Skeletal muscle cell (primary cell): Measurements from ENCODE around the gene TSPAN5.

ENCODE experiments used
- DNase-seq: peaks from one replicate; pipeline ENCODE4 v3.0.0-alpha.2; 2010; ENCODE audit warnings: low read depth
- H3K4me3 ChIP-seq: 2 replicates; pipeline ENCODE4 v1.5.1; 2011; ENCODE audit warnings: low read depth, mild to moderate bottlenecking, control low read depth, low read length, moderate library complexity

The TSPAN5 gene

GRCh38 chr4:98447648-98448047 is 210.8 kb downstream of the TSPAN5 start:
- DNase-seq: no peak
- H3K4me3 ChIP-seq: no peak overlapping the region

- DNase-seq: peak; percentile 77
Measured at GRCh38 chr4:98446499-98447375, 211.7 kb downstream of the TSPAN5 start.

GRCh38 chr4:98444371-98444770 is 214.0 kb downstream of the TSPAN5 start:
- H3K4me3 ChIP-seq: no peak overlapping the region
- DNase-seq: no peak

More at GRCh38 chr4:98446499-98447375, 211.7 kb downstream of the TSPAN5 start:
- H3K4me3 ChIP-seq: no peak overlapping the region

- H3K4me3 ChIP-seq: no peak overlapping the region
- DNase-seq: no peak
Measured at GRCh38 chr4:98434816-98435215, 223.6 kb downstream of the TSPAN5 start.

GRCh38 chr4:98433691-98434090 is 224.7 kb downstream of the TSPAN5 start:
- DNase-seq: no peak
- H3K4me3 ChIP-seq: no peak overlapping the region

- H3K4me3 ChIP-seq: no peak overlapping the region
- DNase-seq: peak; percentile 60
Measured at GRCh38 chr4:98430708-98431403, 227.6 kb downstream of the TSPAN5 start.

GRCh38 chr4:98423009-98423408 is 235.4 kb downstream of the TSPAN5 start:
- H3K4me3 ChIP-seq: no peak overlapping the region
- no peak for DNase-seq

- no peak overlapping the region for H3K4me3 ChIP-seq
- DNase-seq: peak; percentile 66
Measured at GRCh38 chr4:98421111-98421510, 237.3 kb downstream of the TSPAN5 start.
